ACHN (cell line): ENCODE results near the gene STARD3.

Source experiments
- DNase-seq: peaks from one replicate; pipeline ENCODE4 v3.0.0-alpha.2; 2015
- in situ Hi-C: cut with HindIII; loops from 2 replicates; pipeline ENCODE4 v1.10.0; 2017; ENCODE audit warnings: low sequenced_read_pairs, low pct_ligation_motif_present, low pct_unique_long_range_greater_than_20kb

The STARD3 gene

GRCh38 chr17:39631403-39631802 lies 5.5 kb upstream of the STARD3 start:
- no peak for DNase-seq
- in situ Hi-C loops, result no loop called here

GRCh38 chr17:39632153-39632941 lies 4.6 kb upstream of the STARD3 start:
- in situ Hi-C loops, result no loop called here
- DNase-seq, result no peak

GRCh38 chr17:39633570-39634183 lies 3.3 kb upstream of the STARD3 start:
- in situ Hi-C loops, result no loop called here
- DNase-seq, result no peak

- peak; percentile 57 for DNase-seq
- in situ Hi-C loops, result no loop called here
Measured at GRCh38 chr17:39634384-39634871, 2.5 kb upstream of the STARD3 start.

- in situ Hi-C loops, result no loop called here
- no peak for DNase-seq
Measured at GRCh38 chr17:39635614-39636176, 1.2 kb upstream of the STARD3 start.

DNA sequence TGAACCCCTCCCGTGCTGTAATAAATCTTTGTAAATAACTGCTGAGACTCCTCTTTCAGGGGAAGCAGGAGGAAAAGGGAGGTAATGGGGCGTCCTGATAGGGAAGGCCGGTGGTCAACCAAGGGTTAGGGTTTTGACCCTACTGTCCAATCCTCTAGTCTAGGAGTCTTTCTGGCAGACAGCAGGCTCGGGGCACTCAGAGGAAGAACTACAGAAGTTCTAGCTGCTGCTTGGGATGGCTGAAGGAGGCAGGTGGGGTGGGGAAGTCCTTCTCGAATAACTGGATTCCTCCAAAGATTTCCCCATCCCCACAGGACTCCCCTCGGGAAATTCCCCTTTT lies 387 bp upstream of the STARD3 start:
- in situ Hi-C loops, result no loop called here
- no peak for DNase-seq

- in situ Hi-C loops, result no loop called here
- DNase-seq, result no peak
Measured at GRCh38 chr17:39638317-39638716, 1.4 kb downstream of the STARD3 start.

- in situ Hi-C loops, result no loop called here
Measured at GRCh38 chr17:39639043-39639442, 2.1 kb downstream of the STARD3 start.

GRCh38 chr17:39639566-39640458 lies 2.9 kb downstream of the STARD3 start:
- no peak for DNase-seq

More at GRCh38 chr17:39639043-39639442, 2.1 kb downstream of the STARD3 start:
- no peak for DNase-seq

DNA sequence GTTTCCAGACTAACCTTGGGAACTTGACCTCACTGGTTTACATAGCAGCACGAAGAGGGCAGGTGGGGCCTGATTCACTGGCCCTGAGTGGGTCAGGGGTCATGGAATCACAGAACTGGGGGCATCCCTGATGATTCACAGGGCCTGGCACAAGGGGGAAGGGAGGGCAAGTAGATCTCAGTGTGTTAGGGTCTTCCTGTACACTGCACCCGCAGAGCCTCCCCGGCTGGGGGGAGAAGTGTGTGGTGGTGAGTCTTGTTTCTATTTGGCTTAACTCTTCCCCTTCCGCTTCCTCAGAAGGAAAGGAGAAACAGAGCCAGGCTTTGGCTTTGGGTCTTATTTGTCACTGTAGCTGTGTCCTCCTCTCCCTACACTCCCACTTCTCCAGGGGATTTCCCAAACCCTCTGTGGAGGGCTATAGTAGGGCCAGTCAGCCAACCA lies 3.7 kb downstream of the STARD3 start:
- in situ Hi-C loops, result no loop called here

More at GRCh38 chr17:39639566-39640458, 2.9 kb downstream of the STARD3 start:
- in situ Hi-C loops, result no loop called here

GRCh38 chr17:39641097-39641496 lies 4.2 kb downstream of the STARD3 start:
- in situ Hi-C loops, result no loop called here
- no peak for DNase-seq

More for the DNA sequence above, 3.7 kb downstream of the STARD3 start:
- DNase-seq, result no peak

DNA sequence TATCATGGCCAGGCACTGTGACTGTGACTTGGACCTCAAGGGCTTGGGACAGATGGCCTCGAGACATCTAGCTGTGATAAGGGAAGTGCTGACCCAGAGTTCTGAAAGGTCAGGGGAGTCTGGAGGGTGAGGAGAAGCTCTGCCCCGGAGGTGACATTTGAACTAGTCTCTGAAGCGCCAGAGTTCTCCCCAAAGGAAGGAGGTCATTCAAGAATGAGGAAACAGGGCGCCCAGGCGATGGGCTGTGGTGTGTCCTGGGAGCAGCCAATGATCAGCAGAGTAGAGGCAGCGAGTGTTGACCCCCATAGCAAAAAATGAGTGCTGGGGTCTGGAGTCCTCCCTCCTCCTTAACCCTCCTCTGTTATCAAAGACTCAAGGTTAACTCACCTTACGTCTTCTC lies 4.9 kb downstream of the STARD3 start:
- DNase-seq, result no peak
- in situ Hi-C loops, result no loop called here

GRCh38 chr17:39642291-39643074 lies 5.5 kb downstream of the STARD3 start:
- DNase-seq, result no peak
- in situ Hi-C loops, result no loop called here

DNA sequence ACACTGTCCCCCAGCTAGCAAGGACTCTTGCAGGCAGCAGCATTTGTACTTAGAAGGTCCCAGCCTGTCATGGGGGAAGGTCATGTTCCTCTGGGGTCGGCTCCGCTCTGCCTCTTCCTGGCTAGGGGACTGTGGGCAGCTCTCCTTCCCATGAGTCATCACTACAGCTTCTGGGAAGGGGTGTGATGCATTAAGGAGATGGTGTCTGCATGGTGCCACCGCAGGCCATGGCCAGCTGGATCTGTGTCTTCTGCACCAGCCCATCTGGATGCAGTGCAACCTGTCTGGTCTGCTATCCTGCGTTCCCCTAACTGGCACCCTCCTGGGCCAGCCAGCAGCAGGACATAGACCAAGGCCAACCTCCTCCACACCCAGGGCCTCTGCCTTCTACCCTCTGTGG lies 6.3 kb downstream of the STARD3 start:
- DNase-seq, result peak; percentile 22

GRCh38 chr17:39647256-39647655 lies 10.3 kb downstream of the STARD3 start:
- in situ Hi-C loops, result no loop called here
- no peak for DNase-seq

More for the DNA sequence above, 6.3 kb downstream of the STARD3 start:
- in situ Hi-C loops, result no loop called here

GRCh38 chr17:39648616-39649366 lies 11.8 kb downstream of the STARD3 start:
- no peak for DNase-seq
- in situ Hi-C loops, result no loop called here

DNA sequence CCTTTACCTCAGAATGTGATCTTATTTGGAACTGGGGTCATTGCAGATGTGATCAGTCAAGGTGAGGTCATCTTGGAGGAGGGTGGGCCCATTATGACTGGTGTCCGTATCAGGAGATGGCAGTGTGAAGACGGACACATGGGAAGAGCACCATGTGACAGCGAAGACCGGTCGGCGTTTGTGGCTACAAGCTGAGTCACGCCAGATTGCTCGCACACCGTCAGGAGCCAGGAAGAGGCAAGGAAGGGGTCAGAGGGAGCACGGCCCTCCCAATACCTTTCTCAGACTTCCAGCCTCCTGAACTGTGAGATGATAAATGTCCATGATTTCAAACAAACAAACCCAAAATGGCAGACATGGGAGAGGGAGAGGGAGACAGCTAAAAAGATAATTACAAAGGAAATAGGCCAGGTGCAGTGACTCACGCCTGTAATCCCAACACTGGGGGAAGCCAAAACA lies 13.2 kb downstream of the STARD3 start:
- DNase-seq, result no peak

More for the DNA sequence above, 13.2 kb downstream of the STARD3 start:
- in situ Hi-C loops, result no loop called here
